Neural crest cell (in vitro differentiated cells): Measurements from ENCODE around the gene GNAL. TPM values are rescaled to one million over a fixed set of nuclear protein-coding genes. Genes with fewer than 3 reads are reported as not detected.
A peak's percentile ranks its signal among the peaks of the same experiment; 100 is the strongest.
"Not testable (repeated sequence)": the region's sequence is repeated elsewhere in the genome, so short reads cannot be mapped to it uniquely, and the experiment has no call there.

ENCODE experiments used
- DNase-seq: peaks from one replicate; pipeline ENCODE4 v3.0.0; 2021; ENCODE audit warnings: low read depth, mixed read lengths, low spot score
- H3K27ac Mint-ChIP-seq: one replicate; pipeline ENCODE4 v1.8.0; 2021; ENCODE audit warnings: mild to moderate bottlenecking, mixed read lengths; ENCODE audit not compliant: unreplicated experiment
- H3K27me3 Mint-ChIP-seq: 2 replicates; pipeline ENCODE4 v1.8.0; 2021; ENCODE audit warnings: low read depth, mild to moderate bottlenecking, mixed read lengths
- H3K36me3 Mint-ChIP-seq: 2 replicates; pipeline ENCODE4 v1.8.0; 2021; ENCODE audit warnings: low read depth, mild to moderate bottlenecking, mixed read lengths
- H3K4me1 Mint-ChIP-seq: 2 replicates; pipeline ENCODE4 v1.8.0; 2021; ENCODE audit warnings: mixed read lengths
- H3K4me3 Mint-ChIP-seq: one replicate; pipeline ENCODE4 v1.8.0; 2021; ENCODE audit warnings: mild to moderate bottlenecking, mixed read lengths
- H3K9me3 Mint-ChIP-seq: 2 replicates; pipeline ENCODE4 v1.8.0; 2021; ENCODE audit warnings: mixed read lengths
- CTCF ChIP-seq: fragments of 200-600 bp; sonication (generic); conservative IDR thresholded peaks from 2 replicates; pipeline ENCODE4 v1.5.0; 2021; ENCODE audit warnings: antibody characterized with exemption, mild to moderate bottlenecking
- total RNA-seq: library from RNA; stranded (reverse); gene quantifications from 2 replicates; pipeline ENCODE4 v1.2.1, GENCODE V29; 2021

The GNAL gene
- total RNA-seq, 1 donor from 2014 or later = 20.4 TPM

GRCh38 chr18:11678211-11678610, 10.9 kb upstream of the GNAL start:
- DNase-seq = no peak
- Mint-ChIP-seq H3K27me3 (peaks cover 12% of the 10 kb centered on the region), H3K4me1 (no peaks in the 10 kb centered on the region), H3K27ac (no peak overlapping the region), H3K36me3 (no peaks in the 10 kb centered on the region), H3K9me3 (no peaks in the 10 kb centered on the region), H3K4me3 (no peak overlapping the region)
- TF ChIP-seq CTCF = no peak

- Mint-ChIP-seq H3K36me3 (no peaks in the 10 kb centered on the region), H3K9me3 (no peaks in the 10 kb centered on the region), H3K27ac (peak overlapping the region; percentile 35), H3K27me3 (peaks cover 14% of the 10 kb centered on the region), H3K4me3 (peak overlapping the region; percentile 94), H3K4me1 (peaks cover 8% of the 10 kb centered on the region)
- TF ChIP-seq CTCF = no peak
- peak; percentile 48 for DNase-seq
Measured at GRCh38 chr18:11689669-11690565, 853 bp downstream of the GNAL start.

GRCh38 chr18:11690660-11691059, 1.6 kb downstream of the GNAL start:
- not testable (repeated sequence) for H3K9me3 Mint-ChIP-seq, H3K4me3 Mint-ChIP-seq, DNase-seq, H3K36me3 Mint-ChIP-seq, H3K27ac Mint-ChIP-seq, H3K4me1 Mint-ChIP-seq
- peaks cover 14% of the 10 kb centered on the region for H3K27me3 Mint-ChIP-seq

- Mint-ChIP-seq H3K9me3 (no peaks in the 10 kb centered on the region), H3K27ac (peak overlapping the region; percentile 47), H3K36me3 (no peaks in the 10 kb centered on the region), H3K4me3 (no peak overlapping the region), H3K27me3 (no peaks in the 10 kb centered on the region), H3K4me1 (no peaks in the 10 kb centered on the region)
- TF ChIP-seq CTCF = no peak
- DNase-seq = no peak
Measured at GRCh38 chr18:11695736-11696135, 6.7 kb downstream of the GNAL start.

GRCh38 chr18:11696451-11696850, 7.4 kb downstream of the GNAL start:
- Mint-ChIP-seq H3K4me1 (no peaks in the 10 kb centered on the region), H3K27ac (no peak overlapping the region), H3K27me3 (no peaks in the 10 kb centered on the region), H3K9me3 (no peaks in the 10 kb centered on the region), H3K4me3 (no peak overlapping the region), H3K36me3 (no peaks in the 10 kb centered on the region)
- no peak for TF ChIP-seq CTCF
- no peak for DNase-seq

- TF ChIP-seq CTCF = no peak
- Mint-ChIP-seq H3K4me3 (no peak overlapping the region), H3K27me3 (no peaks in the 10 kb centered on the region), H3K9me3 (no peaks in the 10 kb centered on the region), H3K36me3 (no peaks in the 10 kb centered on the region), H3K27ac (no peak overlapping the region), H3K4me1 (no peaks in the 10 kb centered on the region)
- no peak for DNase-seq
Measured at GRCh38 chr18:11700876-11701275, 11.8 kb downstream of the GNAL start.
